HepG2 (cell line): ENCODE measurements around the gene DHRS12. TPM values are rescaled to one million over a fixed set of nuclear protein-coding genes. Genes with fewer than 3 reads are reported as not detected.
A peak's percentile ranks its signal among the peaks of the same experiment; 100 is the strongest.

Experiments
- ATAC-seq: fragments of 200-7000 bp; cut with Tn5 transposase; 3 replicates; pipeline ENCODE4 v1.9.1; 2020; ENCODE audit warnings: mild to moderate bottlenecking, moderate library complexity
- BruUV-seq: library from RNA; stranded (reverse); fragments of 400-500 nt; replicated peaks from 2 replicates; lab custom pipeline; 2021; lab: Mats Ljungman, UMichigan
- CTCF ChIA-PET: fragments of 300-600 bp; formaldehyde crosslinking; extraction: SDS; loops from one replicate; lab custom pipeline; 2021; ENCODE audit warnings: low total read pairs, inconsistent platforms, low intra/inter-chr PET ratio; lab: Yijun Ruan, JAX
- POLR2A ChIA-PET: fragments of 350-600 bp; sonication (Branson Sonifier 250); formaldehyde crosslinking; loops from one replicate; lab custom pipeline; 2020; ENCODE audit warnings: antibody characterized with exemption, inconsistent platforms; lab: Yijun Ruan, JAX
- DNase-seq: peaks from one replicate; pipeline ENCODE4 v3.0.0-alpha.2; 2015; ENCODE audit warnings: low spot score
- FAIRE-seq: peaks from 3 replicates; lab custom pipeline; 2011; peaks lifted over from hg19 to GRCh38; lab: Jason Lieb, UNC
- H2AFZ ChIP-seq: one replicate; pipeline ENCODE4 v1.6.1; 2011; ENCODE audit warnings: low read length, inconsistent platforms
- H3K27ac ChIP-seq: fragments of 300-600 bp; 3 replicates; pipeline ENCODE4 v1.8.0; 2011; ENCODE audit warnings: mixed run types, mild to moderate bottlenecking, mixed read lengths, low read length, inconsistent platforms; ENCODE audit not compliant: insufficient read depth; ENCODE audit errors: extremely low read length
- H3K27me3 ChIP-seq, 2 experiments: fragments of 200-600 bp in 1 of 2; 2 replicates in 1 of 2; 3 replicates in 1 of 2; pipeline versions ENCODE4 v1.6.0 to v1.8.0; 2011; ENCODE audit warnings: low read length in 2 of 2, mild to moderate bottlenecking in 2 of 2, moderate library complexity in 2 of 2, inconsistent platforms in 1 of 2; ENCODE audit not compliant: insufficient read depth in 2 of 2, control insufficient read depth in 1 of 2
- H3K36me3 ChIP-seq, 2 experiments: fragments of 200-600 bp in 1 of 2; replicated peaks in 1 of 2; 2 replicates in 1 of 2; 3 replicates in 1 of 2; pipeline versions ENCODE4 v1.5.1 to v1.8.0; 2011; ENCODE audit warnings: low read length in 2 of 2, inconsistent platforms in 1 of 2; ENCODE audit not compliant: insufficient read depth in 2 of 2, control insufficient read depth in 1 of 2
- H3K4me1 ChIP-seq: 2 replicates; pipeline ENCODE4 v1.5.1; 2012; ENCODE audit warnings: low read length, inconsistent platforms; ENCODE audit not compliant: insufficient read depth
- H3K4me2 ChIP-seq: 2 replicates; pipeline ENCODE4 v1.6.0; 2011; ENCODE audit warnings: low read depth, low read length, inconsistent platforms
- H3K4me3 ChIP-seq, 3 experiments: fragments of 200-600 bp in 1 of 3; sonication (generic), shearing (Covaris generic) in 1 of 3; replicated peaks in 1 of 3; 2 replicates each; pipeline ENCODE4 v1.5.1; 2011 to 2016; ENCODE audit warnings: low read length in 3 of 3, inconsistent platforms in 2 of 3, low read depth in 2 of 3, mild to moderate bottlenecking in 2 of 3, control low read depth in 1 of 3, mixed read lengths in 1 of 3; ENCODE audit not compliant: insufficient read depth in 1 of 3
- H3K79me2 ChIP-seq: one replicate; pipeline ENCODE4 v1.6.1; 2011; ENCODE audit warnings: low read length, inconsistent platforms; ENCODE audit not compliant: insufficient read depth
- H3K9ac ChIP-seq: 2 replicates; pipeline ENCODE4 v1.6.0; 2011; ENCODE audit warnings: mild to moderate bottlenecking, low read depth, low read length, inconsistent platforms; ENCODE audit not compliant: insufficient read depth
- H3K9me3 ChIP-seq: 2 replicates; pipeline ENCODE4 v1.5.1; 2012; ENCODE audit warnings: mild to moderate bottlenecking, low read length
- H4K20me1 ChIP-seq: 2 replicates; pipeline ENCODE4 v1.6.0; 2011; ENCODE audit warnings: inconsistent platforms, mild to moderate bottlenecking, low read length, moderate library complexity; ENCODE audit not compliant: insufficient read depth
- CTCF ChIP-seq: sonication (generic); formaldehyde crosslinking; IDR thresholded peaks from 2 replicates; pipeline ENCODE4 v1.5.0; 2020; ENCODE audit warnings: mild to moderate bottlenecking, missing genetic modification reagents, moderate library complexity
- RBM22 ChIP-seq: fragments of 200-400 bp; formaldehyde crosslinking; optimal IDR thresholded peaks from 2 replicates; pipeline ENCODE3; 2017; ENCODE audit warnings: mild to moderate bottlenecking, low read length, moderate library complexity
- STAG1 ChIP-seq: sonication (generic); formaldehyde crosslinking; IDR thresholded peaks from 2 replicates; pipeline ENCODE4 v1.4.0; 2020; ENCODE audit warnings: missing genetic modification reagents
- ZNF768 ChIP-seq: sonication (generic); formaldehyde crosslinking; IDR thresholded peaks from 2 replicates; pipeline ENCODE4 v1.4.0; 2020; ENCODE audit warnings: missing genetic modification reagents
- ZUFSP ChIP-seq: sonication (generic); formaldehyde crosslinking; IDR thresholded peaks from 2 replicates; pipeline ENCODE4 v1.9.0; 2021; ENCODE audit warnings: missing genetic modification reagents, mild to moderate bottlenecking, borderline replicate concordance
- WGBS: methylation state at CpG from one replicate; pipeline ENCODE4 v1.1.6; 2017; ENCODE audit warnings: low lambda C conversion rate; 5-methylcytosine and 5-hydroxymethylcytosine counted together
- in situ Hi-C: cut with HindIII; loops from 2 replicates; pipeline ENCODE4 v1.10.0; 2017; ENCODE audit warnings: low pct_unique_long_range_greater_than_20kb; ENCODE audit not compliant: extremely low pct_ligation_motif_present
- intact Hi-C: fragments of 100-400 bp; cut with micrococcal nuclease; formaldehyde crosslinking; loops from one replicate; pipeline ENCODE4 v1.10.0; 2022; ENCODE audit not compliant: unreplicated experiment
- polyA plus RNA-seq, 8 experiments: library from polyadenylated mRNA; depleted of rRNA in 3 of 8; stranded (reverse) in 7 of 8; unstranded in 1 of 8; fragments of >200 nt; fragmentation: Illumina TruSeq in 4 of 8; extraction: Trizol in 4 of 8; gene quantifications; 2 replicates each; pipeline versions ENCODE4 v1.2.1 to v1.2.3, GENCODE V29; 2011 to 2016; ENCODE audit warnings: low read depth in 4 of 8, missing spikeins in 1 of 8, mixed read lengths in 1 of 8; ENCODE audit not compliant: insufficient read depth in 1 of 8
- total RNA-seq, 5 experiments: library from RNA; depleted of rRNA; stranded (reverse); fragments of >200 nt; fragmentation: Illumina TruSeq; extraction: Trizol; gene quantifications; 2 replicates each; pipeline ENCODE4 v1.2.3, GENCODE V29; 2016; ENCODE audit warnings: low read depth in 1 of 5

DHRS12 gene
- total and polyA plus RNA-seq, 2 of the 13 experiments (the other 11 are each of a cell fraction or from before 2014, with no cell fraction given): 7.2 to 8.4 TPM

- no peaks in the 10 kb centered on the region for H3K9me3 ChIP-seq
- 83% methylated on average over 2 of the region's 2 CpGs for WGBS
- H4K20me1 ChIP-seq: no peaks in the 10 kb centered on the region
- no peak overlapping the region for H3K4me2 ChIP-seq
- intact Hi-C loops: loop anchor here (10.0 kb wide), 1 partner anchor 150 kb away; the partner anchor contains the start of gene WDFY2
- peaks cover 13 to 58% of the 10 kb centered on the region in 2 experiments; a peak in 4 of 5 replicates for H3K36me3 ChIP-seq
- H3K4me1 ChIP-seq: peaks cover 24% of the 10 kb centered on the region
- FAIRE-seq: no peak
- TF ChIP-seq RBM22 (peak; percentile 56), ZUFSP (CRISPR knock-in tag) (no peak)
- TF ChIP-seq, all 625 proteins: peak for 1
- POLR2A ChIA-PET: no interaction called here
- no peak for DNase-seq
- no peak overlapping the region for H3K27ac ChIP-seq
- CTCF ChIA-PET: no interaction called here
- no peak overlapping the region for H3K9ac ChIP-seq
- ATAC-seq: no peak
- H3K79me2 ChIP-seq: no peaks in the 10 kb centered on the region
- no peak overlapping the region for H2AFZ ChIP-seq
- H3K4me3 ChIP-seq: no peak overlapping the region
- in situ Hi-C loops: no loop called here
- no peaks in the 10 kb centered on the region for H3K27me3 ChIP-seq
- no TSS peak for BruUV-seq
Measured at GRCh38 chr13:51734786-51735185, 69.2 kb downstream of the DHRS12 start.

- Histone ChIP-seq H4K20me1 (no peaks in the 10 kb centered on the region), H3K9me3 (no peaks in the 10 kb centered on the region), H3K4me3 (no peak overlapping the region), H3K27me3 (no peaks in the 10 kb centered on the region), H3K79me2 (no peaks in the 10 kb centered on the region), H3K27ac (no peak overlapping the region), H3K9ac (no peak overlapping the region), H2AFZ (no peak overlapping the region), H3K4me2 (no peak overlapping the region), H3K4me1 (peaks cover 36% of the 10 kb centered on the region), H3K36me3 (peaks cover 9 to 53% of the 10 kb centered on the region in 2 experiments; a peak in 4 of 5 replicates)
- intact Hi-C loops: loop anchor here (10.0 kb wide), 1 partner anchor 149 kb away; the partner anchor contains the start of gene WDFY2
- BruUV-seq: no TSS peak
- FAIRE-seq (peak; percentile 54), ATAC-seq (peak; percentile 62), DNase-seq (no peak)
- CTCF ChIA-PET: no interaction called here
- TF ChIP-seq STAG1 (CRISPR knock-in tag): peak; percentile 47
- TF ChIP-seq CTCF: 0 out of 2 replicates have a peak, but pooled peaks have one; percentile 21
- TF ChIP-seq ZNF768 (CRISPR knock-in tag): no peak
- POLR2A ChIA-PET: no interaction called here
- in situ Hi-C loops: no loop called here
- 95% methylated on average over 3 of the region's 3 CpGs for WGBS
Measured at GRCh38 chr13:51733374-51734298, 70.3 kb downstream of the DHRS12 start.
